HL-60 (cell line): Measurements from ENCODE around the gene PPP1R10.

ENCODE experiments used
- CTCF ChIP-seq: IDR thresholded peaks from one replicate; pipeline ENCODE4 v1.5.1; 2011; ENCODE audit warnings: low read length, control low read depth, inconsistent platforms; ENCODE audit not compliant: insufficient read depth
- POLR2AphosphoS5 ChIP-seq: IDR thresholded peaks from 2 replicates; pipeline ENCODE4 v1.6.1; 2012; ENCODE audit warnings: low read depth

- TF ChIP-seq POLR2AphosphoS5 (no peak), CTCF (no peak)
Measured at GRCh38 chr6:30646450-30647241, 29.6 kb upstream of the PPP1R10 start, which contains the start of gene C6orf136.
